Parathyroid adenoma (tissue), 2 donors: ENCODE measurements around the gene KCNH1.

Experiments used
- H2AFZ ChIP-seq: fragments of 300-600 bp; sonication (generic); one replicate; pipeline ENCODE4 v1.7.0; 2017; ENCODE audit warnings: antibody characterized with exemption, mild to moderate bottlenecking
- H3K27ac ChIP-seq: fragments of 300-600 bp; sonication (generic); one replicate; pipeline ENCODE4 v1.7.0; 2017
- H3K27me3 ChIP-seq: fragments of 300-600 bp; sonication (generic); one replicate; pipeline ENCODE4 v1.7.0; 2017; ENCODE audit warnings: low read length; ENCODE audit not compliant: control insufficient read depth, insufficient read depth
- H3K36me3 ChIP-seq: fragments of 300-600 bp; sonication (generic); one replicate; pipeline ENCODE4 v1.7.0; 2017; ENCODE audit warnings: low read length; ENCODE audit not compliant: control insufficient read depth, insufficient read depth
- H3K4me1 ChIP-seq: fragments of 300-600 bp; sonication (generic); one replicate; pipeline ENCODE4 v1.7.0; 2017; ENCODE audit warnings: control low read depth
- H3K4me2 ChIP-seq: fragments of 300-600 bp; sonication (generic); one replicate; pipeline ENCODE4 v1.7.0; 2017; ENCODE audit warnings: low read length
- H3K4me3 ChIP-seq: fragments of 300-600 bp; sonication (generic); one replicate; pipeline ENCODE4 v1.7.0; 2017; ENCODE audit warnings: low read depth, low read length
- H3K79me2 ChIP-seq: fragments of 300-600 bp; sonication (generic); one replicate; pipeline ENCODE4 v1.7.0; 2017; ENCODE audit warnings: control low read depth
- H3K9ac ChIP-seq: fragments of 300-600 bp; sonication (generic); one replicate; pipeline ENCODE4 v1.7.0; 2017; ENCODE audit warnings: mild to moderate bottlenecking
- H3K9me3 ChIP-seq: fragments of 300-600 bp; sonication (generic); one replicate; pipeline ENCODE4 v1.7.0; 2017; ENCODE audit warnings: low read length; ENCODE audit not compliant: control insufficient read depth
- CTCF ChIP-seq: fragments of 300-600 bp; sonication (generic); IDR thresholded peaks from one replicate; pipeline ENCODE4 v1.7.0; 2017; ENCODE audit warnings: antibody characterized with exemption, mild to moderate bottlenecking
- donor health status: primary hyperparathyroidism.

Gene KCNH1

GRCh38 chr1:210814382-210815123 lies 319.4 kb downstream of the KCNH1 start:
- Histone ChIP-seq H3K4me2 (no peak overlapping the region), H3K9ac (no peak overlapping the region), H3K4me1 (no peaks in the 10 kb centered on the region), H3K27me3 (no peaks in the 10 kb centered on the region), H3K4me3 (no peak overlapping the region), H3K36me3 (no peaks in the 10 kb centered on the region), H3K9me3 (no peaks in the 10 kb centered on the region), H2AFZ (no peak overlapping the region), H3K27ac (no peak overlapping the region), H3K79me2 (no peaks in the 10 kb centered on the region)
- TF ChIP-seq CTCF, result no peak

- Histone ChIP-seq H3K27ac (no peak overlapping the region), H2AFZ (no peak overlapping the region), H3K4me2 (no peak overlapping the region), H3K9ac (no peak overlapping the region), H3K36me3 (no peaks in the 10 kb centered on the region), H3K4me1 (no peaks in the 10 kb centered on the region), H3K4me3 (no peak overlapping the region), H3K79me2 (no peaks in the 10 kb centered on the region), H3K9me3 (no peaks in the 10 kb centered on the region), H3K27me3 (no peaks in the 10 kb centered on the region)
- TF ChIP-seq CTCF, result no peak
Observed at GRCh38 chr1:210801501-210801900, 332.4 kb downstream of the KCNH1 start.

- H3K27me3 ChIP-seq, result no peaks in the 10 kb centered on the region
- no peak for TF ChIP-seq CTCF
- no peaks in the 10 kb centered on the region for H3K9me3 ChIP-seq
- H3K4me3 ChIP-seq, result no peak overlapping the region
- no peaks in the 10 kb centered on the region for H3K79me2 ChIP-seq
- H3K36me3 ChIP-seq, result no peaks in the 10 kb centered on the region
- H3K4me2 ChIP-seq, result no peak overlapping the region
- no peak overlapping the region for H3K27ac ChIP-seq
- no peak overlapping the region for H3K9ac ChIP-seq
- H3K4me1 ChIP-seq, result no peaks in the 10 kb centered on the region
- no peak overlapping the region for H2AFZ ChIP-seq
Observed at GRCh38 chr1:210800756-210801155, 333.2 kb downstream of the KCNH1 start.

GRCh38 chr1:210800301-210800700 lies 333.6 kb downstream of the KCNH1 start:
- no peaks in the 10 kb centered on the region for H3K27me3 ChIP-seq
- H3K4me3 ChIP-seq, result no peak overlapping the region
- H2AFZ ChIP-seq, result no peak overlapping the region
- TF ChIP-seq CTCF, result no peak
- no peaks in the 10 kb centered on the region for H3K4me1 ChIP-seq
- no peaks in the 10 kb centered on the region for H3K36me3 ChIP-seq
- H3K9me3 ChIP-seq, result no peaks in the 10 kb centered on the region
- H3K4me2 ChIP-seq, result no peak overlapping the region
- no peak overlapping the region for H3K9ac ChIP-seq
- H3K79me2 ChIP-seq, result no peaks in the 10 kb centered on the region
- no peak overlapping the region for H3K27ac ChIP-seq

- H3K9me3 ChIP-seq, result no peaks in the 10 kb centered on the region
- H3K27ac ChIP-seq, result no peak overlapping the region
- H3K4me1 ChIP-seq, result no peaks in the 10 kb centered on the region
- H3K36me3 ChIP-seq, result no peaks in the 10 kb centered on the region
- no peaks in the 10 kb centered on the region for H3K79me2 ChIP-seq
- no peak overlapping the region for H3K9ac ChIP-seq
- no peak overlapping the region for H3K4me3 ChIP-seq
- no peak overlapping the region for H3K4me2 ChIP-seq
- no peak for TF ChIP-seq CTCF
- no peaks in the 10 kb centered on the region for H3K27me3 ChIP-seq
- no peak overlapping the region for H2AFZ ChIP-seq
Observed at GRCh38 chr1:210797422-210797821, 336.5 kb downstream of the KCNH1 start.
